Fibroblast of pulmonary artery (primary cell): ENCODE measurements around the gene SAPCD2.

Experiments
- DNase-seq: peaks from one replicate; pipeline ENCODE4 v3.0.0-alpha.2; 2010; ENCODE audit warnings: low read depth
- H3K4me3 ChIP-seq: replicated peaks from 2 replicates; pipeline ENCODE4 v1.5.1; 2011; ENCODE audit warnings: low read depth, mild to moderate bottlenecking, control low read depth, low read length, moderate library complexity
- CTCF ChIP-seq: IDR thresholded peaks from 2 replicates; pipeline ENCODE4 v1.5.1; 2011; ENCODE audit warnings: mild to moderate bottlenecking, control low read depth, low read length, inconsistent platforms; ENCODE audit errors: missing control alignments

The SAPCD2 gene

DNA sequence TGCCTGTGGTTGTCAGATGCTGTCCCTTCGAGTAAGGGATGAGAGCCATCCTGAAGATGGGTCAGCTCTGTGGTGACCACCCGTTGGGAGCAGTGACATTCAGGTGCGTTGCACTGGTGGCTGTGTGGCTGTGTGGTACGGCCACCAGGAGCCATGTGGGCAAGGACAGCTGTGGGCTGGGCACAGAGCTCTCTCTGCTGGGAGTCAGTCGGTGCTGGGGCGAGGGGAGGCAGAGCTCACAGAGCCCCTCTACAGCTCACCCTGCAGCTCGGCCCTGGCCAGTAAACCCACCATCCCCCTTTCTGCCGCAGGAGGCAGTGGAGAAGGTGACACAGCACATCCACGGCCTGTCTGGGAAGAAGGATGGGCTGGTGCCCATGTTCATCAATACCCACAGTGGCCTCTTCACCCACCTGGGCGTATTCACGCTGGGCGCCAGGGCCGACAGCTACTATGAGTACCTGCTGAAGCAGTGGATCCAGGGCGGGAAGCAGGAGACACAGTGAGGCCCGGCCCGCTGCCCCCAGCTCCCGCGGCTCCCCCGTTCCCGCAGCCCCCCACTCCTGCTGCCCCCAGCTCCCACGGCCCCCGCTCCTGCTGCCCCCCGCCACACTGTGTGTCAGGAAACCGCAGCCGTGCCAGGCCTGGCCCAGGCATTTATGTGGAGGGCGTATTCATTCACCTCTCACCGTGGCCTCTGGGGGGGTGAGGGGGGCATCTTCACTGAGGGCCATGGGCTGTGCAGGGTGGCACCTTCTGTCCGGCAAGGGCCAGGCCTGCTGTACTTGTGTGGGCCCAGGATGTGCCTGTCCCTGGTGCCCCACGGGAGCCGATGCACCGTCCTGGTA is 35.7 kb upstream of the SAPCD2 start:
- TF ChIP-seq CTCF = no peak
- no peak for DNase-seq
- no peak overlapping the region for H3K4me3 ChIP-seq

- DNase-seq = no peak
- TF ChIP-seq CTCF = no peak
- no peak overlapping the region for H3K4me3 ChIP-seq
Observed at GRCh38 chr9:137103206-137103999, 33.0 kb upstream of the SAPCD2 start.

DNA sequence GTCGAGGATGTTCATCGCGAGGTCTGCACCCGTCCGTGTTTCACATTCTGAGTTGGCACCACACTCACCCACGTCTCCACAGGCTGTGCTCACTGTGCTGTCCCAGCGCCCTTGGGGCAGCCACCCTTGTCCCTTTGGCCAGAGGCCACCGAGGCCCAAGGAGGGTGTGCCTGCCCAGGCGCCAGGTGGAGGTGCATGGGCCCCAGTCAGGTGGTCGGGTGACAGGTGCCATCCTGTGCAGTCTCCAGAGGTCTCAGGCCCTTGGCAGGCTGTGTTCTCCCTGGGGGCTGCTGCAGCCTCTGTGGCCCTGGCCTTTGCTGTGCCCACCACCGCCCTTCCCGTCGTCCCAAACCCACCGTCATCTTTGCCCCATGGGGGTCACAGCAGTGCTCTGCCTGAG is 28.9 kb upstream of the SAPCD2 start:
- no peak for DNase-seq
- no peak overlapping the region for H3K4me3 ChIP-seq
- no peak for TF ChIP-seq CTCF

- no peak for DNase-seq
- no peak overlapping the region for H3K4me3 ChIP-seq
Observed at GRCh38 chr9:137097761-137098462, 27.6 kb upstream of the SAPCD2 start.

DNA sequence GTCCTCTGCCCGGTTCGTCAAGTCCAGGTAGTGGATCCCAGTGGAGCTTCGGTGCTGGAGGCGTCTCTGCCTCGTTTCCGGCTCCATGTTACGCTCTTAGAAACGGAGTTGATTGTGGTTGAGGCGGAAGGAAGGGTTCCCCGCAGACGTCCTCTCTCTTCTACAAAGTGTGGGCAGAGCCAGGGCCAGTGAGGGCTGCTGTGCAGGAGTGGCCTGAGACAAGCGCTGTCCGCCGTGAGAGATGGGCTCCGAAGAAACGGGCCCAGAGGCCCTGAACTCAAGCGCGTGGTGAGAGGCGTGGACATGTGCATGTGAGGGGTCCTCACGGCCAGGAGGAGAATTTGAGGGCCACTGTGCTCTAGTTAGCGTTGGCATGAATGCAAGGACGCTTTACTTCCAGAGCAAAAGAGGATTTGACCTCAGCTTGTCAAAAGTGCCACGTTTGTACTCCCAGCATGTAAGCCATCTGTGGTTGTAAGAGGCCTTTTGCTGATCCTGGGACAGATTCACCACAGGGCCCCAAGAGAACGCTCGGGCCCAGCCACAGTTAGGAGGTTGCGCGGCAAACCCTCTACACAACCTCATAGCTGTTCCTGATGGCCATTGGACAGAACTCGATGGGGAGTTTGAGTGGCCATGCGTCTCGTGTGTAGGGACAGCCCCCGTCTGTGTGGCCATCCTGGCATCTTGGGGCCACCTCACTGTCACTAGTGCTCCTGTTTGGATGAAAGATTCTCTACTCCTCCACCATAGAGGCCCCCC is 26.6 kb upstream of the SAPCD2 start:
- DNase-seq = no peak
- no peak overlapping the region for H3K4me3 ChIP-seq
- TF ChIP-seq CTCF = no peak

More at GRCh38 chr9:137097761-137098462, 27.6 kb upstream of the SAPCD2 start:
- TF ChIP-seq CTCF = no peak
